ENCODE data around the gene ZFAND4. TPM values are rescaled to one million over a fixed set of nuclear protein-coding genes. Genes with fewer than 3 reads are reported as not detected.
"Not testable (repeated sequence)": the region's sequence is repeated elsewhere in the genome, so short reads cannot be mapped to it uniquely, and the experiment has no call there.

The ZFAND4 gene
- polyA plus RNA-seq, 4 donors: 13.6 to 16.0 (median 14.6) TPM

- DNase-seq (ENCODE audit: low read depth in 4 of 4, low spot score in 2 of 4): no peak
Measured at GRCh38 chr10:45592432-45592831, 80.1 kb downstream of the ZFAND4 start.

GRCh38 chr10:45591280-45591679, 81.3 kb downstream of the ZFAND4 start:
- no peak for DNase-seq (ENCODE audit: low read depth in 4 of 4, low spot score in 2 of 4)

GRCh38 chr10:45589868-45590267, 82.7 kb downstream of the ZFAND4 start:
- no peak for DNase-seq (ENCODE audit: low read depth in 4 of 4, low spot score in 2 of 4)

DNA sequence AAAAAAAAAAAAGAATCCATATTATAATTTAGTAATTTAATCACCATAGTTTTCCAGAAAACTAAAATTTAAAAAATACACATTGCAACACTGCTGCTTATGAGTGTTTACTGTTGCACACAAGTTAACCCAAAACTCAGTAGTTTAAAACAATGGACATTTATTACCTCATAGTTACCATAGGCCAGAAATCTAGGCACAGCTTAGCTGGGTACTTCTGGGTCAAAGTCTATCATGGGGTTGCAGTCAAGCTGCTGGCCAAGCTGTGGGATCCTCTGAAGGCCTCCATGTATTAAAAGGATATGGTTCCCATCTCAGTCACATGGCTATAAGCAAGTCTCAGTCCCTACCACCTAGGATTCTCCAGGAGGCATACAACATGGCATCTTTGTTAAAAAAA, 83.6 kb downstream of the ZFAND4 start:
- DNase-seq (ENCODE audit: low read depth in 4 of 4, low spot score in 2 of 4): no peak

DNA sequence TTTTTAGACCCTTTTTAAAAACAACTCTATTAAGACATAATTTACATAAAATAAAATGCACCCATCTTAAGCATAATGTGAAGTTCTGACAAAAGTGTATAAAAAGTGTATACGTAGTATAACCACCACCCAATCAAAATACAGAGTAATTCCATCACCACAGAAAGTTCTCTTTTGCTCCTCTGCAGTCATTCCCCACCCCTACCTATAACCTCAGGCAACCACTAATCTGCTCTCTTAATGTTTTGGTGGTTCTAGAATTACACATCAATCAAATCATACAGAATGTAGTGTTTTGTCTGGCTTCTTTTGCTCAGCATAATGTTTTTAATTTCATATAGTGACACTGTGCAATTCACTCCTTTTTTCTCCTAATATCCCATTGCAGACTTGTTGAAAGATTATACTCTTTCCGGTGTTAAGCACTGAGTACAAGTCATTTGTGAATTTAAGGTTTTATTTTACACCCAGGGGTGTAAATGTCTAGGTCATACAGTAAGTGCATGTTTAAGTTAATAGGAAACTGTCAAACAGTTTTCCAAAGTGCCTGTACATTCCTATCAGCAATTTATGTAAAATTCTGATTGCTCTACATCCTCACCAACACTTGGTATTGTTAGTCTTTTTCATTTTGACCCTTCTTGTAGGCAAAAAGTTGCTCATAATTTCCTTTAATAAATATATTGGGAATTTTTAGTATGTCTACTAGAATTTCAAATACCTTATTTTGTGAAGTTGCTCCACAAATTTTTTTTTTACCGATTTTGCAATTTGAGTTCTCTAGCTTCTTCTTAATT, 86.3 kb downstream of the ZFAND4 start:
- no peak for DNase-seq (ENCODE audit: low read depth in 4 of 4, low spot score in 2 of 4)

- no peak for DNase-seq (ENCODE audit: low read depth in 4 of 4, low spot score in 2 of 4)
Measured at GRCh38 chr10:45585131-45585530, 87.4 kb downstream of the ZFAND4 start.

- DNase-seq (ENCODE audit: low read depth in 4 of 4, low spot score in 2 of 4): no peak
Measured at GRCh38 chr10:45582386-45582781, 90.2 kb downstream of the ZFAND4 start.

- no peak for DNase-seq (ENCODE audit: low read depth in 4 of 4, low spot score in 2 of 4)
Measured at GRCh38 chr10:45581582-45582385, 90.8 kb downstream of the ZFAND4 start.

DNA sequence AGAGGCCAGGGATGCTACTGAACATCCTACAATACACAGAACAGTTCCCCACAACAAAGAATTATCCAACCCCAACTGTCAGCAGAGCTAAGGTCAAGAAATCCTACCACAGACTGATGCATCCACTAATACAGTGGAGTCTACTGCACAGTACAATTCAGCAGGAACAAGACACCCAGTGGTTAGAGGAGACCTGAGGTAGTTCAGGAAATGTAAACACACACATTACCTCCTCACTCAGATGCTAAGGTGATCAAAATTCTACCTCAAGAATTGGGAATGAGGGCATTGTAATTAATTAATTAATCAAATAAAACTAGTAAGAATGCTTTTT, 91.4 kb downstream of the ZFAND4 start:
- DNase-seq (ENCODE audit: low read depth in 4 of 4, low spot score in 2 of 4): no peak

GRCh38 chr10:45580371-45581215, 92.0 kb downstream of the ZFAND4 start:
- DNase-seq (ENCODE audit: low read depth in 4 of 4, low spot score in 2 of 4): no peak

- no peak for DNase-seq (ENCODE audit: low read depth in 4 of 4, low spot score in 2 of 4)
Measured at GRCh38 chr10:45578384-45578971, 94.1 kb downstream of the ZFAND4 start.

DNA sequence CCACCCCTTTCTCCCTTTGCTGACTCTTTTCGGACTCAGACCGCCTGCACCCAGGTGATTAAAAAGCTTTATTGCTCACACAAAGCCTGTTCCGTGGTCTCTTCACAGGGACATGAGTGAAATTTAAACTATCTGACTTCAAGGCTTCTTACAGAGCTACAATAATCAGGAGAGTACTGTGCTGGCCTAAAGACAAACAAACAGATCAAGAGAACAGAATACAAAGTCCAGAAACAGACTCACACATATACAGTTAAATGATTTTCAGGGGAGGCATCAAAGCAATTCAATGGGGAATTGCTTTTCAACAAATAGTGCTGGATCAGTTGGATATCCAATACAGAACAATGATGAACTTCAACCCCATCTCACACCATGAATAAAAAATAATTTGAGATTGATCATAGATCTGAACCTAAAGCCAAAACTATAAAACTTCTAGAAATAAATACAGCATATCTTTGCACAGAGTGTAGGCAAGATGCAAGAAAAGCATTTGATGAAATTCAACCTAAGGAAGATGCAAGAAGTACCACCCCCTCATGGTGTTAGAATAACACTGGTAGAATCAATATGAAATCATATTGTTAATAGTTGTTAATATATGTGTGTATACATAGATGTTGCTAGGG, 96.5 kb downstream of the ZFAND4 start:
- DNase-seq (ENCODE audit: low read depth in 4 of 4, low spot score in 2 of 4): no peak

GRCh38 chr10:45575032-45575761, 97.4 kb downstream of the ZFAND4 start:
- DNase-seq (ENCODE audit: low read depth in 4 of 4, low spot score in 2 of 4): not testable (repeated sequence)

GRCh38 chr10:45569471-45569870, 103.1 kb downstream of the ZFAND4 start:
- no peak for DNase-seq (ENCODE audit: low read depth in 4 of 4, low spot score in 2 of 4)

- DNase-seq (ENCODE audit: low read depth in 4 of 4, low spot score in 2 of 4): no peak
Measured at GRCh38 chr10:45566415-45566814, 106.2 kb downstream of the ZFAND4 start.

Other genes starting within 250 kb of the ZFAND4 start
- gene WASHC2C, start 54.5 kb upstream of the ZFAND4 start, polyA plus RNA-seq (ENCODE audit: insufficient read length in 4 of 4): 10 to 100 TPM; 44.4 to 73.1 (median 61.3) TPM
- 10 to 100 TPM; 16.6 to 67.8 (median 38.4) TPM for gene AGAP4, start 174.7 kb upstream of the ZFAND4 start, polyA plus RNA-seq (ENCODE audit: insufficient read length in 4 of 4)

Measured in left renal cortex interstitium (tissue), 4 donors.